ENCODE results near the gene CBX3.
A peak's percentile ranks its signal among the peaks of the same experiment; 100 is the strongest.
"Not testable (repeated sequence)": the region's sequence is repeated elsewhere in the genome, so short reads cannot be mapped to it uniquely, and the experiment has no call there.

CBX3 gene

DNA sequence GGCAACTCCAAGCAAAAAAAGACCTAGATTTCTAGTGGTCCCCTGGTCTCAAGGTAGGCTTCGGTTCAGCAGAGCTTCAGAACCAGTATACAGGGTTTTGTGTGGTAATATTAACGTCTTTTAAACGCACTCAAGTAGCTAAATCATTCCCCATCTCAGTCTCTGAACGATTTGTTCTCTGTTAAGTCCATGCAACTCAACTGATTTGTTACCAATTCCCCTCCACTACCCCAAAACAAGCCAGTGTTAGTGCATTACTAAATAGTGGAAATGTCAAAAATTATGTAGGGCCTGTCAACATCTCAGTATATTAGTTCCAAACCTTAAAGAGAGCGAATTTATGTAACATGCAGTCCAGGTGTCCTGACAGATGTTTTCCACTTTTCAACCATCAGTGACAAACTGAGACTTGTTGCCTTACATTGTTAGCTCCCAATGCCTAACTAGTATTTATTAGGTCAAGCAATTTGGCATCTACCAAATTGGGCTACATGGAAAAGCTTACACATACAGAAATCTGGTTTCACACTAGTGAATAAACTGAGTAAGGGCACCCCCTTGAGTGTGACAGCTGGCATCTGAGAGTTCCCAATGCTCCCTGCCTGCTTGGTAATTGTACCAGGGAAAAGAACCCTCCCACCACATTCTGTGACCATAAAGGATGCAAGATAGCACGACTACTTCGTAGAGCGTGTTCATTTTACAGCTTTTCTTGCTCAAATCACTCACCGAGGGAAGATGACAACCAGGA is 13.2 kb upstream of the CBX3 start:
- DNase-seq: peak in 1 of 14 donors; percentile 8

DNA sequence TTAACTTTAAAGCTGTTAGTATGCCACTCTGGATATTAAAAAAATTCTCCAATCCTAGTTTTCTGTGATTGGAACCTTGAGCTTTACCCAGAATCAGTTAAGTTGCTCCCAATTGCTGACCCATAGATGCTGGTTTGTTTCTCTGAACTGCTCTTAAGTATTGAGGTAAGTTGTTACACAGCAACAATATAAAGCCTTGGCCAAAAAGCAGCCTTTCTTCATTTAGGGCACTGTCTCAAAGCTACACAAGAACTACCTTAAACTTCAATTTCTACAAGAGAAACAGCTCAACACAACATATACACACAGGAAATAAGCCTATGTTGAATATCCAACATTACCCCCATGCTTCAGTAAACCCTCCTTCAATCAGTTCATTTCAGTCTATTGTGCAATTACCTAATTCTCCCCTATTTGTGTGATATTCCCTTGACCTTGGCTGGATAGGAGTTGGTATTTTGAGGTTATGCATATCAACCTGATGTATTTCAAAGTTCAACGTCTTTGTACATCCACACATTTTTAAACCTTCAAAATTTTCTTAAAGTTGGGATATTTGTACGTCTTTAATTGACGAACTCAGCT is 12.5 kb upstream of the CBX3 start:
- no peak for DNase-seq

DNA sequence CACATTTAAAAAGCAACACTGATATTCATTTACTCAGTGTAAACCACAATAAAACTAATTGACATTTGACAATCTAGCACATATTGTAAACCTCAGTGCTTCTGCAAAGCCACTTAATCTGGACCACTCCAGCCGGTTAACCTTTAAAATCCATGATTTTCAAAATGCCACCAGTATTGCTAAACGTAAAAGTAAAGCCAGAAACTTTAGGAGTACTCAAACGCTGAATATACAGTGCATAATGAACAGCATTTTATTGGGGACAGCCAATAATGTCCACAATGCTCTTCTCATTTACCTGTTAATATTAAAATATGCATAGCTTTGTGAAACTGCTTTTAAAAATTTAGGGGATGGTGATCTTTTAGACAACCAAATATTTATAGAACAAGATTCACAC is 11.8 kb upstream of the CBX3 start:
- no peak for DNase-seq

DNA sequence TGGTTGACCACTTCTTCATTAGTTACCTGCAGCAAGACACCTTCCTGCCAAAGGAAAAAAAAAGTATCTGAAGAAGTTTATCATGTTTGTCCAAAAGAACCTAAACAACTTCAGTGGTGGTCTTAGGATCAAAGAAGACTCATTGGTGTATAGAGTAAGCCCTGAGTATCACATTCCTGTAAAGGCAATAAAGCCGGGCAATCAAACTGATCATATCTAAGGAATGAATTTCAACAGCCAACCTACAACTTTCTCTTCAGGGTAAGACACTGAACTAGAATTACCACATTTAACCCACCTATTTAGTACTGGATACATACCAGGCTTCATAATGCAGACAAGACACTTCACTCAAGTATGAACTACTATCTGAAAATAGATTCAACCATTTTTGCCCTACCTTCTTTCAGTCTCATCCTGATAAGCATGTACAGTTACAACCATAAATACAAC is 11.1 kb upstream of the CBX3 start:
- no peak for DNase-seq

DNA sequence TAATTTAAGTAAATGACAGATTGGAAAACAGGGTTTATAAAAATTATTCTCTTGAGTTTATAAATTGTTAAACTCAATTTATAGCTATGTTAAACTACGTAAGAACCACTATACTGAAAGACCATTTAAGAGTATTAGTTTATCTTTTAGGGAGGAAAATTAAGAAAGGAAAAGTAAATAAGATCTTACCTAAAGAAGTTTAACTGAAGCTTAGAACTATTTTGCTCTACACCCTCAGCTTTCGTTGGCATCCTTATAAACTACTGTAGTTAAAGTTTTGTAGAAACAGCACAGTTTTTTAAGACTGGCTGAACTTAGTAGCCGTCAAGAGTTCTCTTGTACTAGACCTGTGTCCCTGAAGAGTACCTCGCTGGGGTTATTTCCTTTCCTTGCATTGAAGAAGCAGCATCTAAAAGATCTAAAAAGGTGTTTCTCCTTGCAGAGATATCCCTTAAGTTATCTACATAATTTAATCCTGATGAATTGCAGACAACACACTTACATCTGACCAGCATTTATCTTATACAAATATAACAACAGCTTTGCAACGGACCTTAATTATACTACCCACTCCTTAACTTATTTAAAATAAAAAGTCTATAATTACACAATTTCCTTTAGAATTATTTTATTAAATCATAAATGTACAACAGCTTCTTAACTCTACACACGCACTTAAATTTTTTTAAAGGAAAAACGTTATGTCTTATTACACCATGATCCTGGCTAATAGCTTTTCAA is 10.1 kb upstream of the CBX3 start:
- no peak for DNase-seq

DNA sequence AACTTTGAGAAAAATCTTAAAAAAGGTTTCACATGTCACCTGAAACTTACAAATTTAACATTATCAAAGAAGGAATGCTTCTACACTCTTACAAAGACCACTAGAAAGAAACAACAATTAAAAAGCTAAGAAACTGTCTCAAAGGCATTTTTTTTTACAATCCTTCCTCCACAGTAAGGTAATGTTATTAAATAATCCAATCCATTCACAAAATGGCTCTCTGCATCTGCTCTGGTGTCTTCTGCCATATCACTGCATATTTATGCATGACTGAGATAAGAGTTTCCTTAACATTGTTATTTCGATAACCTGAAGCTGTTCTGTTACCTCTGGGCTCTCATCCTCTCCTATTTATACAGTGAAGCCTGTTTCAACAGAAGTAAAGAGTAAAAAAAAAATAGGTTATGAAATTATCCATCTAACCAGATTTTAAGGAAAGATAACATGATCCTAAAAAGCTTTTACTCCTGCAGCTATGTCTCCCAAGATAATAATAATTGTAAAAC is 9.5 kb upstream of the CBX3 start:
- DNase-seq: no peak

DNA sequence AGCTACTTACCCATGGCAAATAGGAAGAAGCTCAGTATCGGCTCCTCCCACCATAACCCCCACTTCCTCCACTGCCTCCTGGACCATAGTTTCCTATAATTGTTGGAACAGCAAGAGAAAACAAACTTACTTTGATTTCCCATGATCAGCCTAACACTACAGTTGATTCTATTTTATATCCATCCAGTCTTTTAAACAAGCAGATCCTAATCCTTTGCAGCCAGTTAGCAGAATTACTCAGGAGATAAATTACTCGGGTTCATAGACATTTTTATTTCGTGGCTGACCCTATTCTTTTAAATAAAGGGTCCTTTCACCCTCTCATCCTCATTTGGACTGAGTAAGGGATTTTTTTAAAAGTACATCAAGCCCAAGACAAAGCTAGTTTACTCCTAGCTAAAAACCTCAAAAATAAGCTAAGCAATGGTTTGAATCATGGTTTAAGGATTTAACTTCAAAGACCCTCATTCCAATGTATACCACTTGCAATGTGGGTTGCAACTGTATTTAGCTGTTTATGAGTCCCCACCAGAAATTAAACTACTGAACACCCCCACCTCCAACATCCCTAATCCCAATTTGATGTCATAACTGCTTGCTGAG is 9.0 kb upstream of the CBX3 start:
- DNase-seq: no peak

DNA sequence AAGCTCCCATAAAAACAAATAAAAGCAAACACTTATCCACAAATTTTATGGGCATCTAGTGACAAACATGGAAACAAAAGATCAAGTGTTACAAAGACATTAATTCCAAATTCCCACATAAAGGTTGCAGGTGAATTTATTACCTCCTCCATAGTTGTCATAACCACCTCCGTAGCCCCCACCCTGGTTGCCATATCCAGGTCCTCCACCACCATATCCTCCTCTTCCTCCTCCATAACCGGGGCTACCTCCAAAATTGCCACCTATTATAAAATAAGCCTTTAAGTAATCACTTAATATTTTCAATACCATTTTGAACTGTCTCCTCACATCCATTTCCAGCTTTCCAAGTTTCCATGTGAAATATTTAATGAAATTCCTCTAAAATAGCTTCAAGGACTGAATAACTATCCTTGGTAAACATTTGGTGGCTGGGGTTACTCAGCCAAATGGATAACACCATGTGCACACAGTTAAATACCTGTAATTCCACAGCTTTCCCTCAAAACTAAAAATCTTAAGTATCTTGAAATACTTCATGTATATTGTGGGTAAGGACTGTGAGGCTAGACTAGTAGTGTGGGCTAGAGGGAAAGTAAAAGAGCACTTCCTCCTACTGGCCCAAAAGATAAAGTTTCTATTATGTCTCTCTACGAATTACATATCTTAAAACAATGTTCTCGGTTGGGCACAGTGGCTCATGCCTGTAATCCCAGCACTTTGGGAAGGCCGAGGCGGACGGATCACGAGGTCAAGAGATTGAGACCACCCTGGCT is 7.9 kb upstream of the CBX3 start:
- no peak for DNase-seq

DNA sequence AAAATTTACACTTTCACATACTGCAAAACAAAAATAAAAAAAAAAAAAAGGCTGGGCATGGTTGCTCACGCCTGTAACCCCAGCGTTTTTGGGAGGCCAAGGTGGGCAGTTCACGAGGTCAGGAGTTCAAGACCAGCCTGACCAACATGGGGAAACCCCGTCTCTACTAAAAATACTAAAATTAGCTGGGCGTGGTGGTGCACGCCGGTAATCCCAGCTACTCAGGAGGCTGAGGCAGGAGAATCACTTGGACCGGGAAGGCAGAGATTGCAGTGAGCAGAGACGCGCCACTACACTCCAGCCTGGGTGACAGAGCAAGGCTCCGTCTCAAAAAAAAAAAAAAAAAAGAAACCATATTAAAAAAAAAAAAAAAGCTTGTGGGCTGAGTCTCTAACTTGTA is 6.8 kb upstream of the CBX3 start:
- DNase-seq: not testable (repeated sequence)

DNA sequence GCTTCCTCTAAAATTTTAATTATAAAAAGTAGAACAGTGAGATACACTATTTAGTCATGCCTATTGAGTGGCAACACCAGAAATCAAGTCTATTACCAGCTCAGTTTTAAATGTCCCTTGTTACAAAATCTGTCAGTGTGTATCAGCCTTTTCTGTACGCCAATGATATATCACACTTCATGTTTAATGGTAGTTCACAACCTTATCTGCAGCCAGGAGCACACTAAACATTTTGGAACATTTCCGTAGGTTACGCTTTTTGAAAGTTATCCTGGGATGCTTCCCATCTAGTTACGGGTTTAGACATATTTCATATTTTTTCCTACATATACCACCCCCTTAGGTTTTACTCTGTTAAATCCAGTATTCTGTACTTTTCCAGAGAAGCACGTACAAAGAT is 6.4 kb upstream of the CBX3 start:
- DNase-seq: no peak

DNA sequence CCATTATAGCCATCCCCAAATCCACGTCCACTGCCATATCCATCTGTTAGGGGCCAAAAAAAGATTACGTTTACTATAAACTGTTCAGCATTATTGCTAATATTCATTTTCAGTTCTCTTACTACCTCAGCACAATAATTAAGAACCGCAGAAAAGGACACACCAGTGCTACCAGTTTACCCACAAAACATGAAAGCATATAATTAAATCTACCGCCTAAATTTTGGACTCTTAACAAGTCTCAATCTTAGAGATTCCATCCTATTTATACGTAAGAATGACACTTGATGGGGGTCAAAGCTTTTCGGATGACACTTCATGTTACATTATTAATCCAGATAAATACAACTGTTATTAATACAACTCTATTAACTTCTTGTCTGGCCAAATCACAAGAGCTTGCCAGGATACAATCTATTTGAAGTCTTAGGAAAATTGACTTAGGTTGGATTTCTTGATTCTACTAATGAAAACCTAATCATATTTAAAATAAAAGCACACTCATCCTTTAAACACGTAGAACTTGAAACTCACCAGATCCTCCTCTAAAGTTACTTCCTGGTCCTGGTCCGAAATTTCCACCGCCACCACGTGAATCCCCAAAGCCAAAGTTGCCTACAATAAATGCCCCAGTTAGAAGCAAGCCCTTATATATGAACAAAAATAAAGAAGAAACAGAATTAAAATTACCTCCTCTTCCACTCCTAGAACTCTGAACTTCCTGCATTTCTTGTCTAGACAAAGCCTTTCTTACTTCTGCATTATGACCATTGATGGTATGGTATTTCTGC is 5.5 kb upstream of the CBX3 start:
- no peak for DNase-seq

DNA sequence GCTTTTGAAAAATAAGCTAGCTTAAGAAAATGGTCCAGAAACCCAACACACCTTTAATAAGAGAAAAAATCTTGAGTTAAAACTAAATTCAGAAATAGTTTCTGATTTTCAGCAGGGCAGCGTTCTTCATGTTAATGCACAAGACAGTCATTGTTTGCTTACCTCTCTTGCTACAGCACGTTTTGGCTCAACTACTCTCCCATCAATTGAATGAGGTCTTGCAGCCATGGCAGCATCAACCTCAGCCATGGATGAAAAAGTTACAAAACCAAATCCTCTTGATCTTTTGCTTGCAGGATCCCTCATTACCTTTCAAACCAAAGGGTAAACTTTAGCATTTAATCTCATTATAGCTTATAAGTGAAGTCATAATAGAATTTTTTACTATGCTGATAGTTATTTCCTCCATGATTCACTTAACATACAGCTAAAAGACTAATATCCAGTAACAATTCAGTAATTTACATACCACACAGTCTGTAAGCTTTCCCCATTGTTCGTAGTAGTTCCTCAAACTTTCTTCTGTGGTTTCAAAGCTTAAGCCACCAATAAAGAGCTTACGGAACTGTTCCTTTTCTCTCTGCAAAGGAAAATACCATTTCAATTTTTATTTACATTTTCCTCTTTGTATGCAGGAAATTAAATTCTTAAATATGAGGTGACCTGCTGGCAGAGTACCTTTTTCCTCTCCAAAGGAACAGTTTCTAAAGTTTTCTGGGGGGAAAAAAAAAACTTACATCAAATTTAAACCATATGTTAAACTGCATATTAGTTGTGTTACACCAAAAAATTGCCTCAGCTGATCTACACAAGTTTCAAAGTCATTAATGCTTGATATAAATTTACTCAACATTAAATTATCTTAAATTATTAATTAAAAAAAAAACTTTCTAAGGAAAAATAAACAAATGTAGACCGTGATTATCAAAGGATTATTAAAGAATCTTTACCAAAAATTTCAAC is 4.1 kb upstream of the CBX3 start:
- DNase-seq: no peak

DNA sequence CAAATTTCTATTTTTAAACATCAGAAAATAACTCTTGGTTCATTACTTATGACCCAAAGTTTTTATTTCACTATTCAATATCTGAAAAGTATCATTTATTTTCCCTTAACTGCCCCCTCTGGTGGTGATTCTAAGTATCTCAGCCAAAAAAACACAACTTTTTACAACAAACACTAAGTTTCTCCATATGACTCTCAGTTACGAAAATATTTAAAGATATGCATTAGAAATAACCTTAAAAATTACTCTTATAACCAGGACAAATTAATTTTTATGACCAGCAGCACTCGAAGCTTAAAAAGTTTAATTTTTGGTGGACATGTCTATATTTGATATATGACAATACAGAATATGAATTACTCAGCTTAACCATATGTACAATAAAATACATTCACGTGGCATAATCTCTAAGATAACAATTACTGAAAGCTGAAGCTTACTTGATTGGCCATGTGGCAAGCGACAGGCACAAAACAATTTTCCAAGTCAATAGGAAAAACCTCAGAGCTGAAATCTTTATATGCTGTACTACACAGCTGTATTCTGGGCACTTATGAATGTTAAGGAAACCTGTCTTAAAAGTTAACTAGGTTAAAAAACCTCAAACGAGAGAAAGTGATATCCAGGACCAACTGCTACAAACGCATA is 3.3 kb upstream of the CBX3 start:
- no peak for DNase-seq

DNA sequence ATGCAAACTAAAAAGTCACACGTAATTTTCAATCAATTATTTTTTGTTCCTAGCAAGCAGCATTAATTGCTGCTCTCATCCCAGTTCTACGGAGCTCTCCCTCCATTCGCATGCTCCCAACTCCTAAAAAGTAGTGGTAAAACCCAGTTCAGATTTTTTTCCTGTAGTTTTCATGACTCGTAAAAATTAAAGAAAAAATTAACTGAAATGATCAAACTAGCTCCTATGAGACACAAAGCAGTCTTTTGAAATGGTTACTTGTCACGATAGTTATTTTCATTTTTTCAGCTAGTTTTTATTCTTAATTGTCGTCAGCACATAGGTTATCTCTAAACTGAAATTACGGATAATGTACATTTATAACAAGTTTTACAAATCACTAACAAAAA is 2.8 kb upstream of the CBX3 start:
- no peak for DNase-seq

DNA sequence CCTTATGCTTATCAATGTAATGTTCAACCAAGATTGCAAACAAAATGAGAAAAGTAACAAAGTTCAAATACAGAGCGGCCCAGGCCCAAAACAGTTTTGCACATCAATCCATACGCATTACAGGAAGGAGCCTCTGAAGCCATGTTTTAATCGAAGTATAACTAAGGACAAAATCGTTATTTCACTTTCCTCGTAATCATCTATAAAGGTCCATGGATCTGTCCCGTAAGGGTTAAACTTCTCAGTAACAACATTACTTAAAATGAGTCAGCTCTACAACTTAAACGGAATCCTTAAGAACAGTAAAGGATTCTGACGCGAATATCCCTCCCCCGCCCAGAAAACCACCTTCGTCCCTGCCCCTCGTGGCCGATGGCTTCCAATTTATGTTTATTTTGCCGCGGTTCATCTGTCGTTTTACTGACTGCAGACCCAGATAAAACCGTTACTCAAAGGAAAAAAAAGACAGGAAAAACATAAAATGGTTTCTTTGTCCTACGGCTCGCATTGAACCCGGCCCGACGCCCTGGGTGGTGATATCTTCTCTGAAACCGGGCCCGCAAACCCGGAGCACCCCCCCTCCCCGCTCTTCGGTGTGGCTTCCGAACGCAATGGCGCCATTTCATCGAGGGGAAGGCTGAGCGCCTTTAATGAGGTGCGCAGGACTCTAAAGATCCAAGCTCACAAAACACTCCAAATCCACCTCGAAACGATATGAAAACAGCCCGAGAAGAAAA is 2.1 kb upstream of the CBX3 start:
- peak in 10 of 14 donors; percentile 43 to 78 (median 68) for DNase-seq

DNA sequence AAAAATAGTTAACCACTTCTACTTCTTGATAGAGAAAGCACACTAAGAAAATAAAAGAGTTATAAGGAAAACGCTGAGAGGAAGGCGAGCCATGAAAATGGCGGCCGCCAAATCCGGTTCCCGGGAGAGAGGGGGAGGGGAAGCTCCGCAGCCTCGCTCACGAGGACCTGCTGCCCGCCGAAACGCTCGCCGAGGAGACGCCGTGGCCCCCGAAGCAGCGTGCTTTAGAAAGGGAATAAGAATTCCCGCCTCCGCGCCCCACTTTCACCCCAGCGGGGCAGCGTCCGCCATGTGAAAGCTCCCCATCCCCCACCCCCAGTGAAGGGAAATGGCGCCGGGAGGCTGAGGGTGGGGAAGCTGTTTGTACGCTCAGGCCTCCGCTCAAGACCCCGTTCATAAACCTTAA is 1.5 kb upstream of the CBX3 start:
- DNase-seq: peak in 13 of 14 donors; percentile 17 to 93 (median 85)

DNA sequence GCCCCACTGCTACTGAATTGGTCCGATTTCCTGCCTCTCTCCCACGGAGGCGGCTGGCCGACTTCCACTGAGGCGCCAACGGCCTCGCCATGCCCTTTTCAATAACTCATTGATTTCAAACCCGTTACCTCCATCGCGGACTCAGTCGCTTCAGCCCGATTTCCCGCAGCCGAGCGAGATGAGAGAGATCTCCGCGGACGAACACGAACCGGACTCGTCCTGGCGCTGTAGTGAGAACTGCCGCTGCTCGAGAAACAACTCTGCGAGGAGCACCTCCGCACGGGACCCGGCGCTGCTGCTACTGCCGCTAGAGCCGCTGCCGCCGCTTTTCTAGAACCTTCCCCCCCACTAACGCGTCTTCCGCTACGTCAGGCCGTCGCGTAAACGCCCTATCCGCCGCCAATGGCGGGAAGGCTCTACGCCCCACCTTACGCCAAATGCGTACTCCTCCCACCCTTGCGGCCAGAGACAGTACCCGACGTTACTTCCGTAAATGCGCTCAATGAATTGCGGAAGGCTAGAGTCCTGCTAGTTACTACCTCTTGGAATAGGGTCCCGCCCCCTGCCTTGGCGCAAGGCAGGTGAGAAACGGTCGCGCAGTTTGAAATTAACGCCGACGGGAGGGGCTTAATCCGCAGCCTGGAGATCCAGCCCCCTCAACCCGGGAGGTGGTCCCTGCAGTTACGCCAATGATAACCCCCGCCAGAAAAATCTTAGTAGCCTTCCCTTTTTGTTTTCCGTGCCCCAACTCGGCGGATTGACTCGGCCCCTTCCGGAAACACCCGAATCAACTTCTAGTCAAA is 900 bp upstream of the CBX3 start, which contains the start of gene HNRNPA2B1:
Gene HNRNPA2B1 (minus strand): TSS at position 303 of the 803 bp plus-strand sequence. CDS start 169 bp downstream, at position 134.
- DNase-seq: peak; percentile 74 to 98 (median 96)
